Measurements from ENCODE around the gene MIB1. TPM values are rescaled to one million over a fixed set of nuclear protein-coding genes. Genes with fewer than 3 reads are reported as not detected.

MIB1 gene
- total RNA-seq, 1 donor from 2014 or later: 90.9 TPM

GRCh38 chr18:21858544-21858943 lies 118.0 kb downstream of the MIB1 start:
- TF ChIP-seq, protein P1, sequence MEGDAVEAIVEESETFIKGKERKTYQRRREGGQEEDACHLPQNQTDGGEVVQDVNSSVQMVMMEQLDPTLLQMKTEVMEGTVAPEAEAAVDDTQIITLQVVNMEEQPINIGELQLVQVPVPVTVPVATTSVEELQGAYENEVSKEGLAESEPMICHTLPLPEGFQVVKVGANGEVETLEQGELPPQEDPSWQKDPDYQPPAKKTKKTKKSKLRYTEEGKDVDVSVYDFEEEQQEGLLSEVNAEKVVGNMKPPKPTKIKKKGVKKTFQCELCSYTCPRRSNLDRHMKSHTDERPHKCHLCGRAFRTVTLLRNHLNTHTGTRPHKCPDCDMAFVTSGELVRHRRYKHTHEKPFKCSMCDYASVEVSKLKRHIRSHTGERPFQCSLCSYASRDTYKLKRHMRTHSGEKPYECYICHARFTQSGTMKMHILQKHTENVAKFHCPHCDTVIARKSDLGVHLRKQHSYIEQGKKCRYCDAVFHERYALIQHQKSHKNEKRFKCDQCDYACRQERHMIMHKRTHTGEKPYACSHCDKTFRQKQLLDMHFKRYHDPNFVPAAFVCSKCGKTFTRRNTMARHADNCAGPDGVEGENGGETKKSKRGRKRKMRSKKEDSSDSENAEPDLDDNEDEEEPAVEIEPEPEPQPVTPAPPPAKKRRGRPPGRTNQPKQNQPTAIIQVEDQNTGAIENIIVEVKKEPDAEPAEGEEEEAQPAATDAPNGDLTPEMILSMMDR (conservative IDR thresholded peaks at IDR 0.05): no peak
- Mint-ChIP-seq H3K36me3 (ENCODE audit: low read depth) (peaks cover 36% of the 10 kb centered on the region), H3K4me1 (no peaks in the 10 kb centered on the region), H3K9me3 (no peaks in the 10 kb centered on the region), H3K4me3 (no peak overlapping the region), H3K27me3 (ENCODE audit: low read depth) (no peaks in the 10 kb centered on the region), H3K27ac (ENCODE audit: unreplicated experiment) (no peak overlapping the region)
- DNase-seq (ENCODE audit: low read depth, low spot score): no peak

DNA sequence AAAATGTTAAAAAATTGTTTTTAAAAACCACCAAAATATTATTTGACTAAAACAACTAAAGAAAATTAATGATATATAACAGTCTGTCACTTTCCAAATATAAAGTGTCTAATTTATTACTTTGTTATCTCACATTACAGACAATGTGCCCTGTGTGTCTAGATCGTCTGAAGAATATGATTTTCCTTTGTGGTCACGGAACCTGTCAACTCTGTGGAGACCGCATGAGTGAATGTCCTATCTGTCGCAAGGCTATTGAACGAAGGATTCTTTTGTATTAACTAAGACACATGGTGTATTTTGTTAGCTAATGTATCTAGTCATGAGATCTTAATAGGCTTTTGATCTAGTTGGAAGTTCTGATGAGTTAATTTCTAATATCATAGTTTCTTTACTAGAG lies 123.8 kb downstream of the MIB1 start:
- peaks cover 31% of the 10 kb centered on the region for H3K36me3 Mint-ChIP-seq (ENCODE audit: low read depth)
- H3K27ac Mint-ChIP-seq (ENCODE audit: unreplicated experiment): no peak overlapping the region
- no peak overlapping the region for H3K4me3 Mint-ChIP-seq
- H3K9me3 Mint-ChIP-seq: no peaks in the 10 kb centered on the region
- no peaks in the 10 kb centered on the region for H3K27me3 Mint-ChIP-seq (ENCODE audit: low read depth)
- TF ChIP-seq, protein P1 (conservative IDR thresholded peaks at IDR 0.05): no peak
- H3K4me1 Mint-ChIP-seq: peaks cover 21% of the 10 kb centered on the region
- no peak for DNase-seq (ENCODE audit: low read depth, low spot score)

GRCh38 chr18:21865043-21865442 lies 124.5 kb downstream of the MIB1 start:
- Mint-ChIP-seq H3K4me1 (peaks cover 24% of the 10 kb centered on the region), H3K27me3 (ENCODE audit: low read depth) (no peaks in the 10 kb centered on the region), H3K4me3 (no peak overlapping the region), H3K27ac (ENCODE audit: unreplicated experiment) (no peak overlapping the region), H3K36me3 (ENCODE audit: low read depth) (peaks cover 30% of the 10 kb centered on the region), H3K9me3 (no peaks in the 10 kb centered on the region)
- TF ChIP-seq, protein P1 (conservative IDR thresholded peaks at IDR 0.05): no peak
- DNase-seq (ENCODE audit: low read depth, low spot score): no peak

- H3K27me3 Mint-ChIP-seq (ENCODE audit: low read depth): no peaks in the 10 kb centered on the region
- TF ChIP-seq, protein P1 (conservative IDR thresholded peaks at IDR 0.05): no peak
- peaks cover 2% of the 10 kb centered on the region for H3K9me3 Mint-ChIP-seq
- H3K4me3 Mint-ChIP-seq: no peak overlapping the region
- DNase-seq (ENCODE audit: low read depth, low spot score): no peak
- H3K27ac Mint-ChIP-seq (ENCODE audit: unreplicated experiment): no peak overlapping the region
- H3K36me3 Mint-ChIP-seq (ENCODE audit: low read depth): peaks cover 28% of the 10 kb centered on the region
- H3K4me1 Mint-ChIP-seq: peaks cover 28% of the 10 kb centered on the region
Measured at GRCh38 chr18:21868770-21869169, 128.2 kb downstream of the MIB1 start.

DNA sequence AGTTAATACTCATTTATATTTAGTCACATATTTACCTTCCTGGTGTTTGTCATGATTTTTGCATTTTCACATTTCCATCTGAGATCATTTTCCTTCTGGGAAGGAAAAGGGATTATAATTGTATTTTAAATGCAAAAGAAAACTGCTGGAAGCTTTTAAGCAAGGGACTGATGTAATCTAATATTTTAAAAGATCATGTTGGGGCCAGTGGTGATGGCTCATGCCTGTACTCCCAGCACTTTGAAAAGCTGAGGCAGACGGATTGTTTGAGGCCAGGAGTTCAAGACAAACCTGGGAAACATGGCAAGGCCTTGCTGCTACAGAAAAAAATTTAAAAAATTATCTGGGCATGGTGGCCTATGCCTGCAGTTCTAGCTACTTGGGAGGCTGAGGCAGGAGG lies 149.0 kb downstream of the MIB1 start:
- no peaks in the 10 kb centered on the region for H3K27me3 Mint-ChIP-seq (ENCODE audit: low read depth)
- no peaks in the 10 kb centered on the region for H3K4me1 Mint-ChIP-seq
- peaks cover 3% of the 10 kb centered on the region for H3K36me3 Mint-ChIP-seq (ENCODE audit: low read depth)
- no peak for DNase-seq (ENCODE audit: low read depth, low spot score)
- TF ChIP-seq, protein P1 (conservative IDR thresholded peaks at IDR 0.05): no peak
- H3K27ac Mint-ChIP-seq (ENCODE audit: unreplicated experiment): no peak overlapping the region
- no peak overlapping the region for H3K4me3 Mint-ChIP-seq
- peaks cover 3% of the 10 kb centered on the region for H3K9me3 Mint-ChIP-seq

Data from neural crest cell (in vitro differentiated cells).